Keratinocyte (primary cell): ENCODE results near the gene TSSC4. TPM values are rescaled to one million over a fixed set of nuclear protein-coding genes. Genes with fewer than 3 reads are reported as not detected.

Experiments used
- DNase-seq: peaks from one replicate; pipeline ENCODE4 v3.0.0-alpha.2; 2011; ENCODE audit warnings: low read depth, missing footprints, low spot score
- FAIRE-seq: peaks from 2 replicates; lab custom pipeline; 2011; peaks lifted over from hg19 to GRCh38; lab: Jason Lieb, UNC
- H2AFZ ChIP-seq: 2 replicates; pipeline ENCODE4 v1.6.0; 2012; ENCODE audit warnings: low read length, control low read depth, inconsistent platforms; ENCODE audit not compliant: control insufficient read depth
- H3K27ac ChIP-seq: 2 replicates; pipeline ENCODE4 v1.5.1; 2011; ENCODE audit warnings: low read length; ENCODE audit not compliant: control insufficient read depth, insufficient read depth
- H3K27me3 ChIP-seq: 3 replicates; pipeline ENCODE4 v1.6.0; 2011; ENCODE audit warnings: low read length; ENCODE audit not compliant: control insufficient read depth, insufficient read depth; ENCODE audit errors: extremely low read depth
- H3K36me3 ChIP-seq, 2 experiments: 2 replicates in 1 of 2; 3 replicates in 1 of 2; pipeline ENCODE4 v1.5.1; 2011; ENCODE audit warnings: low read length in 2 of 2, mild to moderate bottlenecking in 1 of 2; ENCODE audit not compliant: control insufficient read depth in 2 of 2, insufficient read depth in 2 of 2; ENCODE audit errors: extremely low read depth in 1 of 2
- H3K4me1 ChIP-seq: 3 replicates; pipeline ENCODE4 v1.5.1; 2011; ENCODE audit warnings: low read length; ENCODE audit not compliant: control insufficient read depth, insufficient read depth; ENCODE audit errors: extremely low read depth
- H3K4me2 ChIP-seq: 3 replicates; pipeline ENCODE4 v1.6.0; 2011; ENCODE audit warnings: low read depth, low read length; ENCODE audit not compliant: control insufficient read depth, insufficient read depth; ENCODE audit errors: extremely low read depth
- H3K4me3 ChIP-seq, 3 experiments: fragments of 200-600 bp in 1 of 3; sonication (generic) in 1 of 3; 2 replicates in 2 of 3; 3 replicates in 1 of 3; pipeline ENCODE4 v1.5.1; 2011 to 2016; ENCODE audit warnings: low read length in 3 of 3, mild to moderate bottlenecking in 3 of 3, control low read depth in 2 of 3, inconsistent platforms in 1 of 3, low read depth in 1 of 3, mixed read lengths in 1 of 3, mixed run types in 1 of 3, moderate library complexity in 1 of 3; ENCODE audit not compliant: control insufficient read depth in 2 of 3, insufficient read depth in 2 of 3; ENCODE audit errors: extremely low read depth in 1 of 3
- H3K79me2 ChIP-seq: 2 replicates; pipeline ENCODE4 v1.6.0; 2012; ENCODE audit warnings: low read length; ENCODE audit not compliant: control insufficient read depth, insufficient read depth
- H3K9ac ChIP-seq: 3 replicates; pipeline ENCODE4 v1.6.0; 2011; ENCODE audit warnings: low read length; ENCODE audit not compliant: control insufficient read depth, insufficient read depth; ENCODE audit errors: extremely low read depth
- H3K9me1 ChIP-seq: 3 replicates; pipeline ENCODE4 v1.6.0; 2011; ENCODE audit warnings: low read length; ENCODE audit not compliant: control insufficient read depth, insufficient read depth; ENCODE audit errors: extremely low read depth
- H3K9me3 ChIP-seq: 2 replicates; pipeline ENCODE4 v1.5.1; 2012; ENCODE audit warnings: low read depth, low read length; ENCODE audit not compliant: control insufficient read depth
- H4K20me1 ChIP-seq: 3 replicates; pipeline ENCODE4 v1.6.0; 2011; ENCODE audit warnings: low read length; ENCODE audit not compliant: control insufficient read depth, insufficient read depth; ENCODE audit errors: extremely low read depth
- CTCF ChIP-seq, 3 experiments: IDR thresholded peaks in 1 of 3; conservative IDR thresholded peaks in 1 of 3; optimal IDR thresholded peaks in 1 of 3; 2 replicates in 2 of 3; 3 replicates in 1 of 3; pipeline versions ENCODE3 to v1.5.1; 2011; ENCODE audit warnings: low read length in 3 of 3, mild to moderate bottlenecking in 3 of 3, moderate library complexity in 2 of 3, control low read depth in 1 of 3, inconsistent platforms in 1 of 3; ENCODE audit not compliant: insufficient read depth in 2 of 3; ENCODE audit errors: extremely low read depth in 1 of 3
- EZH2 ChIP-seq: IDR thresholded peaks from one replicate; pipeline ENCODE4 v1.6.1; 2012; ENCODE audit warnings: inconsistent platforms, mild to moderate bottlenecking, low read length, moderate library complexity
- dilution Hi-C: fragments of 300-500 bp; cut with MboI; formaldehyde crosslinking; loops from one replicate; pipeline ENCODE4 v1.7.0; 2020; ENCODE audit warnings: low sequenced_read_pairs; ENCODE audit not compliant: extremely low pct_ligation_motif_present
- polyA plus RNA-seq, 5 experiments: library from polyadenylated mRNA; depleted of rRNA in 3 of 5; stranded (reverse) in 3 of 5; stranded (forward) in 1 of 5; unstranded in 1 of 5; fragments of >200 nt; gene quantifications; 1 replicate in 1 of 5; 2 replicates in 3 of 5; 3 replicates in 1 of 5; pipeline versions ENCODE4 v1.2.1 to v1.2.3, GENCODE V29; 2011 to 2012; ENCODE audit warnings: missing spikeins in 2 of 5, low read depth in 1 of 5, low replicate concordance in 1 of 5

The TSSC4 gene
- polyA plus RNA-seq, 1 donor (not counting 4 experiments of a cell fraction or from before 2014, with no cell fraction given), result 15.9 TPM

GRCh38 chr11:2434506-2435255 is 34.1 kb downstream of the TSSC4 start:
- H3K9ac ChIP-seq, result no peak overlapping the region
- H3K27me3 ChIP-seq, result no peaks in the 10 kb centered on the region
- H3K4me3 ChIP-seq, result no peak overlapping the region
- no peak for FAIRE-seq
- no peaks in the 10 kb centered on the region for H3K9me1 ChIP-seq
- no peaks in the 10 kb centered on the region for H3K36me3 ChIP-seq
- dilution Hi-C loops, result no loop called here
- H3K79me2 ChIP-seq, result no peaks in the 10 kb centered on the region
- H3K4me1 ChIP-seq, result no peaks in the 10 kb centered on the region
- no peak overlapping the region for H3K27ac ChIP-seq
- H3K9me3 ChIP-seq, result no peaks in the 10 kb centered on the region
- DNase-seq, result no peak
- TF ChIP-seq CTCF (optimal IDR thresholded peaks at IDR 0.05 in 1 of 3, IDR thresholded peaks at IDR 0.05 in 1 of 3, conservative IDR thresholded peaks at IDR 0.05 in 1 of 3; ENCODE audit: extremely low read depth in 1 of 3, insufficient read depth in 2 of 3, low read length in 3 of 3) (no peak), EZH2 (no peak)
- no peaks in the 10 kb centered on the region for H4K20me1 ChIP-seq
- no peak overlapping the region for H3K4me2 ChIP-seq
- no peak overlapping the region for H2AFZ ChIP-seq

- no peak overlapping the region for H2AFZ ChIP-seq
These were observed 34.9 kb downstream of the TSSC4 start for GRCh38 chr11:2435288-2436012.

More at GRCh38 chr11:2435288-2436012, 34.9 kb downstream of the TSSC4 start:
- FAIRE-seq (no peak), DNase-seq (no peak)
- Histone ChIP-seq H3K4me3 (no peak overlapping the region), H4K20me1 (no peaks in the 10 kb centered on the region), H3K9ac (no peak overlapping the region), H3K27ac (no peak overlapping the region), H3K4me2 (no peak overlapping the region), H3K4me1 (no peaks in the 10 kb centered on the region), H3K36me3 (no peaks in the 10 kb centered on the region), H3K79me2 (no peaks in the 10 kb centered on the region), H3K9me1 (no peaks in the 10 kb centered on the region), H3K9me3 (no peaks in the 10 kb centered on the region), H3K27me3 (no peaks in the 10 kb centered on the region)
- dilution Hi-C loops, result no loop called here
- TF ChIP-seq CTCF (optimal IDR thresholded peaks at IDR 0.05 in 1 of 3, IDR thresholded peaks at IDR 0.05 in 1 of 3, conservative IDR thresholded peaks at IDR 0.05 in 1 of 3; ENCODE audit: extremely low read depth in 1 of 3, insufficient read depth in 2 of 3, low read length in 3 of 3) (no peak), EZH2 (no peak)
